HEK293 (cell line): Measurements from ENCODE around the gene MICU1.

ENCODE experiments used
- CTCF ChIA-PET: fragments of 350-600 bp; formaldehyde crosslinking; extraction: SDS; loops from one replicate; lab custom pipeline; 2021; ENCODE audit warnings: antibody characterized with exemption; lab: Yijun Ruan, JAX
- POLR2A ChIA-PET: fragments of 300-600 bp; formaldehyde crosslinking; extraction: SDS; loops from one replicate; lab custom pipeline; 2020; ENCODE audit warnings: antibody characterized with exemption, inconsistent platforms; lab: Yijun Ruan, JAX
- H3K27ac ChIP-seq: fragments of 200-500 bp; sonication (Bioruptor generic); 2 replicates; pipeline ENCODE4 v1.5.1; 2014; ENCODE audit warnings: low read depth, low read length, control low read depth, inconsistent platforms; ENCODE audit errors: extremely low read depth
- H3K36me3 ChIP-seq, 2 experiments: fragments of 200-500 bp in 1 of 2; sonication (Bioruptor generic) in 1 of 2; 1 replicate in 1 of 2; 2 replicates in 1 of 2; pipeline ENCODE4 v1.5.1; 2014 to 2017; ENCODE audit warnings: inconsistent platforms in 2 of 2, low read length in 2 of 2; ENCODE audit not compliant: control insufficient read depth in 2 of 2, insufficient read depth in 1 of 2
- H3K4me1 ChIP-seq: fragments of 200-500 bp; sonication (Bioruptor generic); 2 replicates; pipeline ENCODE4 v1.5.1; 2014; ENCODE audit warnings: mild to moderate bottlenecking, low read length, inconsistent platforms; ENCODE audit not compliant: control insufficient read depth, insufficient read depth
- H3K4me3 ChIP-seq: 2 replicates; pipeline ENCODE4 v1.5.1; 2011; ENCODE audit warnings: low read depth, mild to moderate bottlenecking, control low read depth, low read length, moderate library complexity
- H3K9me3 ChIP-seq: fragments of 200-500 bp; sonication (Bioruptor generic); 2 replicates; pipeline ENCODE4 v1.5.1; 2014; ENCODE audit warnings: low read depth, low read length, inconsistent platforms; ENCODE audit not compliant: control insufficient read depth, insufficient read depth
- BCL6B ChIP-seq: fragments of 450-650 bp; formaldehyde crosslinking; IDR thresholded peaks from 2 replicates; pipeline ENCODE4 v1.5.1; 2017; ENCODE audit warnings: missing biosample characterization, missing genetic modification characterization
- GLIS1 ChIP-seq: fragments of 450-650 bp; formaldehyde crosslinking; IDR thresholded peaks from 2 replicates; pipeline ENCODE4 v1.5.1; 2016; ENCODE audit warnings: missing biosample characterization, missing genetic modification characterization
- GLIS2 ChIP-seq: fragments of 450-650 bp; formaldehyde crosslinking; IDR thresholded peaks from 2 replicates; pipeline ENCODE4 v1.5.1; 2016; ENCODE audit warnings: missing biosample characterization, missing genetic modification characterization
- KLF1 ChIP-seq: fragments of 450-650 bp; formaldehyde crosslinking; IDR thresholded peaks from 2 replicates; pipeline ENCODE4 v1.5.1; 2016; ENCODE audit warnings: missing biosample characterization, missing genetic modification characterization
- SP7 ChIP-seq: fragments of 450-650 bp; formaldehyde crosslinking; IDR thresholded peaks from 2 replicates; pipeline ENCODE4 v1.5.1; 2016; ENCODE audit warnings: missing biosample characterization, missing genetic modification characterization
- ZNF132 ChIP-seq: fragments of 450-650 bp; formaldehyde crosslinking; IDR thresholded peaks from 2 replicates; pipeline ENCODE4 v1.5.1; 2017; ENCODE audit warnings: missing biosample characterization, missing genetic modification characterization, borderline replicate concordance
- ZNF202 ChIP-seq: fragments of 450-650 bp; formaldehyde crosslinking; IDR thresholded peaks from 2 replicates; pipeline ENCODE4 v1.5.1; 2016; ENCODE audit warnings: missing biosample characterization, missing genetic modification characterization, borderline replicate concordance
- ZNF26 ChIP-seq: fragments of 450-650 bp; formaldehyde crosslinking; IDR thresholded peaks from 2 replicates; pipeline ENCODE4 v1.5.1; 2016; ENCODE audit warnings: missing biosample characterization, missing genetic modification characterization
- ZNF280D ChIP-seq: fragments of 450-650 bp; formaldehyde crosslinking; IDR thresholded peaks from 2 replicates; pipeline ENCODE4 v1.5.1; 2016; ENCODE audit warnings: missing biosample characterization, missing genetic modification characterization
- ZNF302 ChIP-seq: fragments of 450-650 bp; formaldehyde crosslinking; IDR thresholded peaks from 2 replicates; pipeline ENCODE4 v1.5.1; 2016; ENCODE audit warnings: missing biosample characterization, missing genetic modification characterization, low read depth
- ZNF362 ChIP-seq: fragments of 450-650 bp; formaldehyde crosslinking; IDR thresholded peaks from 2 replicates; pipeline ENCODE4 v1.5.1; 2016; ENCODE audit warnings: missing biosample characterization, missing genetic modification characterization
- ZNF596 ChIP-seq: fragments of 450-650 bp; IDR thresholded peaks from 2 replicates; pipeline ENCODE4 v1.5.0; 2018; ENCODE audit warnings: missing biosample characterization, mild to moderate bottlenecking, missing genetic modification characterization, moderate library complexity
- ZNF600 ChIP-seq: fragments of 450-650 bp; formaldehyde crosslinking; IDR thresholded peaks from 2 replicates; pipeline ENCODE4 v1.5.1; 2016; ENCODE audit warnings: missing biosample characterization, missing genetic modification characterization
- ZNF621 ChIP-seq: fragments of 450-650 bp; formaldehyde crosslinking; IDR thresholded peaks from 2 replicates; pipeline ENCODE4 v1.5.1; 2017; ENCODE audit warnings: missing biosample characterization, missing genetic modification characterization
- ZNF664 ChIP-seq: fragments of 450-650 bp; formaldehyde crosslinking; IDR thresholded peaks from 2 replicates; pipeline ENCODE4 v1.5.1; 2016; ENCODE audit warnings: missing biosample characterization, missing genetic modification characterization
- ZNF707 ChIP-seq: fragments of 450-650 bp; formaldehyde crosslinking; IDR thresholded peaks from 2 replicates; pipeline ENCODE4 v1.5.1; 2016; ENCODE audit warnings: missing biosample characterization, missing genetic modification characterization
- ZNF837 ChIP-seq: fragments of 450-650 bp; formaldehyde crosslinking; IDR thresholded peaks from 2 replicates; pipeline ENCODE4 v1.5.1; 2016; ENCODE audit warnings: missing biosample characterization, missing genetic modification characterization

The MICU1 gene

GRCh38 chr10:72616716-72617115 is 9.2 kb downstream of the MICU1 start:
- no peak for TF ChIP-seq ZNF302 (tag by site-specific recombination)
- TF ChIP-seq ZNF362, result no peak
- TF ChIP-seq ZNF621 (tag by site-specific recombination), result no peak
- no peak for TF ChIP-seq ZNF202
- peak; percentile 36; the same call in 1 of the 2 replicates for TF ChIP-seq ZNF600 (tag by site-specific recombination)
- no peak for TF ChIP-seq BCL6B (tag by site-specific recombination)
- no peak for TF ChIP-seq ZNF707 (tag by site-specific recombination)
- no peak for TF ChIP-seq SP7 (tag by site-specific recombination)
- no peak overlapping the region for H3K27ac ChIP-seq
- ChIA-PET POLR2A (interaction anchor here (0.8 kb wide), 1 partner anchor 9 kb away, joined by 5 read pairs; the partner anchor contains the start of gene MICU1), CTCF (interaction anchor here (0.7 kb wide), 1 partner anchor 262 kb away, joined by 4 read pairs; no protein-coding TSS in a partner anchor)
- H3K4me3 ChIP-seq, result no peak overlapping the region
- H3K4me1 ChIP-seq, result peaks cover 4% of the 10 kb centered on the region
- no peaks in the 10 kb centered on the region; a peak in 1 of 3 replicates for H3K36me3 ChIP-seq
- no peaks in the 10 kb centered on the region for H3K9me3 ChIP-seq

- Histone ChIP-seq H3K4me1 (peaks cover 7% of the 10 kb centered on the region), H3K4me3 (no peak overlapping the region), H3K9me3 (no peaks in the 10 kb centered on the region), H3K36me3 (no peaks in the 10 kb centered on the region), H3K27ac (no peak overlapping the region)
- TF ChIP-seq ZNF132 (tag by site-specific recombination) (no peak), ZNF664 (0 out of 2 replicates have a peak, but pooled peaks have one; percentile 41), KLF1 (tag by site-specific recombination) (no peak), GLIS2 (no peak), ZNF837 (no peak), GLIS1 (tag by site-specific recombination) (no peak), ZNF280D (tag by site-specific recombination) (no peak), ZNF26 (tag by site-specific recombination) (peak; percentile 99), ZNF596 (tag by site-specific recombination) (no peak)
- CTCF ChIA-PET, result no interaction called here
- POLR2A ChIA-PET, result interaction anchor here (0.8 kb wide), 1 partner anchor 10 kb away, joined by 5 read pairs; the partner anchor contains the start of gene MICU1
Measured at GRCh38 chr10:72615970-72616369, 9.9 kb downstream of the MICU1 start.
